Calu3 (cell line): Measurements from ENCODE around the gene NCEH1. TPM values are rescaled to one million over a fixed set of nuclear protein-coding genes. Genes with fewer than 3 reads are reported as not detected.

Experiments used
- BruUV-seq: library from RNA; stranded (reverse); fragments of 400-500 nt; replicated peaks from 2 replicates; lab custom pipeline; 2021; lab: Mats Ljungman, UMichigan
- CTCF ChIA-PET: fragments of 300-600 bp; sonication (Branson Sonifier 250); formaldehyde crosslinking; loops from one replicate; lab custom pipeline; 2022; ENCODE audit warnings: antibody characterized with exemption; lab: Charles Lee
- DNase-seq: peaks from one replicate; pipeline ENCODE4 v3.0.0; 2022
- H3K27ac Mint-ChIP-seq: one replicate; pipeline ENCODE4 v1.8.0; 2022; ENCODE audit warnings: mixed read lengths; ENCODE audit not compliant: unreplicated experiment
- H3K27me3 Mint-ChIP-seq: one replicate; pipeline ENCODE4 v1.8.0; 2022; ENCODE audit warnings: mixed read lengths; ENCODE audit not compliant: unreplicated experiment
- H3K36me3 Mint-ChIP-seq: one replicate; pipeline ENCODE4 v1.8.0; 2022; ENCODE audit warnings: mild to moderate bottlenecking, moderate library complexity, mixed read lengths; ENCODE audit not compliant: insufficient read depth, unreplicated experiment
- H3K4me1 Mint-ChIP-seq: one replicate; pipeline ENCODE4 v1.8.0; 2022; ENCODE audit warnings: mild to moderate bottlenecking, low read depth, mixed read lengths; ENCODE audit not compliant: unreplicated experiment
- H3K4me3 Mint-ChIP-seq: one replicate; pipeline ENCODE4 v1.8.0; 2022; ENCODE audit warnings: mild to moderate bottlenecking, low read depth, moderate library complexity, mixed read lengths; ENCODE audit not compliant: unreplicated experiment
- H3K9me3 Mint-ChIP-seq: one replicate; pipeline ENCODE4 v1.8.0; 2022; ENCODE audit warnings: low read depth, mixed read lengths; ENCODE audit not compliant: unreplicated experiment
- CTCF ChIP-seq: fragments of 200-600 bp; IDR thresholded peaks from one replicate; pipeline ENCODE4 v1.8.0; 2022; ENCODE audit warnings: antibody characterized with exemption; ENCODE audit not compliant: unreplicated experiment
- intact Hi-C: fragments of 100-400 bp; cut with micrococcal nuclease; formaldehyde crosslinking; loops from one replicate; pipeline ENCODE4 v1.10.0; 2022; ENCODE audit not compliant: unreplicated experiment
- total RNA-seq: library from RNA; stranded (reverse); gene quantifications from 2 replicates; pipeline ENCODE4 v1.2.3, GENCODE V29; 2022

Gene NCEH1
- total RNA-seq, 1 experiment from 2014 or later: 163 TPM

- Mint-ChIP-seq H3K9me3 (no peaks in the 10 kb centered on the region), H3K4me1 (peaks cover 61% of the 10 kb centered on the region), H3K36me3 (peaks cover 66% of the 10 kb centered on the region), H3K27me3 (no peaks in the 10 kb centered on the region), H3K27ac (peak overlapping the region; percentile 39), H3K4me3 (peak overlapping the region; percentile 85)
- BruUV-seq: no TSS peak
- CTCF ChIA-PET: interaction anchor here (0.5 to 3.9 kb wide), 16 partner anchors 14 to 191 kb away, joined by 3 to 80 read pairs (median 6); partner anchors contain the start of gene NCEH1
- no peak for DNase-seq
- no peak for TF ChIP-seq CTCF
- intact Hi-C loops: no loop called here
These were observed 40.4 kb upstream of the NCEH1 start for GRCh38 chr3:172751175-172751704.

GRCh38 chr3:172750368-172751174 lies 39.7 kb upstream of the NCEH1 start, which contains the start of gene ECT2:
Gene ECT2, plus strand, starts transcription at chr3:172750726. Its CDS starts 3,805 bp downstream, at chr3:172754531.
- peak; percentile 89 for TF ChIP-seq CTCF
- DNase-seq: peak; percentile 100
- TSS peak; percentile 51 for BruUV-seq
- peak within 1 kb of the TSS; percentile 97 for H3K27ac Mint-ChIP-seq
- H3K27me3 Mint-ChIP-seq: no peaks in the 10 kb centered on the region
- CTCF ChIA-PET: interaction anchor here (0.5 to 3.9 kb wide), 25 partner anchors 10 to 190 kb away, joined by 3 to 80 read pairs (median 5); partner anchors contain the start of gene NCEH1
- peaks cover 4% of the 10 kb centered on the region for H3K9me3 Mint-ChIP-seq
- intact Hi-C loops: loop anchor here (1.0 kb wide), 2 partner anchors 39 to 77 kb away; partner anchors contain the start of gene NCEH1
- H3K4me3 Mint-ChIP-seq: peak within 1 kb of the TSS; percentile 85
- peaks cover 65% of the 10 kb centered on the region for H3K4me1 Mint-ChIP-seq
- H3K36me3 Mint-ChIP-seq: peaks cover 61% of the 10 kb centered on the region

GRCh38 chr3:172750069-172750367 lies 39.2 kb upstream of the NCEH1 start:
- Mint-ChIP-seq H3K4me3 (peak overlapping the region; percentile 85), H3K27ac (peak overlapping the region; percentile 97), H3K9me3 (peaks cover 7% of the 10 kb centered on the region), H3K36me3 (peaks cover 56% of the 10 kb centered on the region), H3K27me3 (no peaks in the 10 kb centered on the region), H3K4me1 (peaks cover 65% of the 10 kb centered on the region)
- TF ChIP-seq CTCF: no peak
- CTCF ChIA-PET: interaction anchor here (0.6 to 3.9 kb wide), 24 partner anchors 10 to 1305 kb away, joined by 3 to 80 read pairs (median 4); partner anchors contain the start of gene NCEH1
- no peak for DNase-seq
- intact Hi-C loops: loop anchor here (1.0 kb wide), 2 partner anchors 39 to 77 kb away; partner anchors contain the start of gene NCEH1
- BruUV-seq: no TSS peak

GRCh38 chr3:172749230-172749965 lies 38.5 kb upstream of the NCEH1 start:
- intact Hi-C loops: loop anchor here (2.0 kb wide), 1 partner anchor 27 kb away; no protein-coding TSS in a partner anchor
- Mint-ChIP-seq H3K27me3 (no peaks in the 10 kb centered on the region), H3K27ac (peak overlapping the region; percentile 97), H3K9me3 (peaks cover 7% of the 10 kb centered on the region), H3K4me3 (peak overlapping the region; percentile 85), H3K4me1 (peaks cover 60% of the 10 kb centered on the region), H3K36me3 (peaks cover 52% of the 10 kb centered on the region)
- no TSS peak for BruUV-seq
- peak; percentile 80 for DNase-seq
- CTCF ChIA-PET: interaction anchor here (0.6 to 3.9 kb wide), 28 partner anchors 9 to 1304 kb away, joined by 3 to 80 read pairs (median 4); partner anchors contain the start of gene NCEH1
- no peak for TF ChIP-seq CTCF
